ENCODE data around the gene LIMS1.

- TF ChIP-seq EZH2 (IDR thresholded peaks at IDR 0.05; ENCODE audit: insufficient read depth, poor library complexity, severe bottlenecking) (no peak), EZH2phosphoT487 (IDR thresholded peaks at IDR 0.05; ENCODE audit: insufficient read depth, low read depth) (no peak)
Measured at GRCh38 chr2:108583903-108584520, 49.7 kb downstream of the LIMS1 start.

Measured in GM23248 (cell line).